MV-4-11 (cell line): ENCODE measurements around the gene C3orf20.
A peak's percentile ranks its signal among the peaks of the same experiment; 100 is the strongest.
"Not testable (repeated sequence)": the region's sequence is repeated elsewhere in the genome, so short reads cannot be mapped to it uniquely, and the experiment has no call there.

Experiments
- DNase-seq: peaks from one replicate; lab custom pipeline; 2025; lab: John Stamatoyannopoulos, UW

Gene C3orf20

DNA sequence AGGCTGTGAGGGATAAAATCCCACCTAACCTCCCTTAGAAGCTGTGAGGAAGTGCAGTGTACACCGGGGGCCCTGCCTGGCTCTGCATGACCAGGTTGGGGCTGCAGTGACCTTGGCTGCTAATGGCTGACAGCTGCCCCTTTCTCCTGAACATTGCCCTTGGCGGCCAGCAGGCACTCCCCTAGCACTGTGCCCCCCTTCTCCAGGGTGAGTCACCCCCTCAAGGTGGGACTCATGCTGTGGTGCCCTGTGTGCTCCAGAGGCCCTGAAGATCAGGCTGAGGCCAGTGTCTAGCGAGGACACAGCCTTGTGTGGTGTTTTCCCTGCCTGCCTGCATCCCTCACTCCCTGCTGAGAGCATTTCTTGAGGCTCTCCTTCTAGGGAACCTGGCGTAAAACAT, 122.8 kb downstream of the C3orf20 start:
- DNase-seq, result no peak

DNA sequence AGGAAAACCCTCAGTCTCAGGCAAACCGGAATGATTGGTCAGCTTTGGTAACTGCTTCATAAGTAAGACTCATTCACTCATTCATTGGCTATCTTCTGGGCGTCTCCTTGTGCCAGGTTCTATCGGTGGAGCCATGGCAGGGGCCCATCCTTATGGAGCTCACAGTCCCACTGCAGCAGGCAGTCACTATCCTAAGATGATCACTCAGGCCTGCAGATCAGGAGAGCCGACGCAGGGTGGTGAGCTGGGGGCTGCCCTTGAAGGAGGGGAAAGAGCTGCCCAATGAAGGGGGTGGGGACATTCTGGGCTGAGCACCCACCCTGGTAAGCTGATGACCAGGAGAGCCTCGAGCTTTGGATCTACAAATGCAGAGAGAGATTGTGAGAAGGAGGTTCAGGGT, 123.3 kb downstream of the C3orf20 start:
- no peak for DNase-seq

DNA sequence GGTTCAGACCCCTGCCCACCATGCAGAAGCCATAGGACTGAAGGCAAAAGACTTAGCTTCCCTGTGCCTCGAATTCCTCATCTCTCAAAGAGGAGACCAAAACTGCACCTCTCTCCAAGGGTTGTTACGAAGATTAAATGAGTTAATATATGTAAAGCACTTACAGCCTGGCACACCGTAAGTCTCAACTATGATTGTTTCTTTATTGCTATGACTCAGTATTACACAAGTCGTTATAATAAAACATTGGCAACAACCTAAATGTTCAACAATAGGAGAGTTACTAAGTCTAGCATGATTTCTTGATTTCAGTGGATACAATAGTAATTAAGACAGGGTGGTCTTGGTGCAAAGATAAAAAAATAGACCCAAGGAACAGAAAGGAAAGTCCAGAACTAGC, 124.2 kb downstream of the C3orf20 start:
- DNase-seq, result no peak

DNA sequence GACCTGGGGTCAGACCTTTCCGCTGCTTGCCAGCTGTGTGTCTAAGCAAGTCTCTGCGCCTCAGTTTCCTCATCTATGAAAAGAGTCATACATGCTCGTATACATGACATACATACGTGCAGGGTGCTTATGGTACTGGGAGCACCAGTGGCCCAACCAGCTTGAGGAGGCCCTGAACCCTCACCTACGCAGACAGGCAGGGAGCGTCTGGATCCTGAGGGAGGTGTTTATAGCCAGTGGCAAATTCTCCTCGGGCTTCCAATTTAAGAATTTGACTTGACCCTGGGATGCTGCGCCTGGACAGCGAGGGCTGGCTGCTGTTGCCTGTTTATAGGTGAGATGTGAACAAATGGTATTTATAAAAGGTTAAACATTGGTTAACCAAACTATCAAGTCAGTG, 126.1 kb downstream of the C3orf20 start:
- no peak for DNase-seq

DNA sequence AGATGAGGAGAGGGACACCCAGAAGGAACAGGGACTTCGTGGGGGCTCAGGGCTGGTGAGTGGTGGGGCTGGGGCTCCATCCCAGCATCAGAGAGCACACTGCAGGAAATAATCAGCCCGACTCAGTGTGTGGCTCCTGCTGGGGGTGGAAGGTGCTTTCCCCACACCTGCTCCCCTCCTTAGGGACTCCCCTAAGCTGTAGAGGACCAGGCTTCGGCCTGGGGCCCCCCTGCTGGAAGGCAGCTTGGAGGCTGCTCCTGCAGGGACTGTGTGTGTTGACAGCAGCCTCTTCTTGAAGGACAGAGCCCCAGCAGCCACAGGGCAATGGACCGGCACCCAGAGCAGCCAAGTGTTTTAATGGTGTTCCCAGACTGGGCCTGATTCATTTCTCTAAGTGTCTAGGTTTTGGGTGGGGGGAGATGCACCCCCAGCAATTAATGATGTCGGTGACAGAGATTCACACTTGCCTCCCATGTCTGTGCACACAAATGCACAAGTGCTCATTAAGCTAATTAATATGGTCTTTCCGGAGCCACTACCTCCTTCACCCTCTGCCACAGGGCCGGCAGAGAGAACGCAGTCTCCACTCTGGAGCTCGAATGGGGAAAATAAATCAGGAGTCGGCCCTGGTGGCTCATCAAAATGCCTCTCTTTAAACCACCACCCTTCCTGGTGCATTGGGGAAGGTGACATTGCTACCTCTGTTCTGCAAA, 126.9 kb downstream of the C3orf20 start:
- DNase-seq, result no peak

DNA sequence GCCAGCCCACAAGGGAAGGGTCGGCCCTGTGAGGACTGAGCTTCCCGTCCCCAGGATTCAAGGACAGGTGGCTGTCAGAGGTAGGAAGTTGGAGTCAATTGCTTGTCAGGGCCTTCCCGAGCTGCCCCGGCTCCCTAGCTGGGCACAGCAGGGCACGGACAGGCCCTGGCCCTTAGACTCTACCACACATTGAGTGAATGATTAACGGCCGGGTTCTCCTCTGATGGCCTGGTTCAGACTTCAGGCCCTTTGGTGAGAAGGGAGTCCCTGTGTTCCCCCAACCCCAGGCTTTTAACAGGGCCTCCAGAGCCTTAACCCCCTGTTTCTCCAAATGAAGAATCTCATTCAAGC, 127.4 kb downstream of the C3orf20 start:
- DNase-seq, result no peak

DNA sequence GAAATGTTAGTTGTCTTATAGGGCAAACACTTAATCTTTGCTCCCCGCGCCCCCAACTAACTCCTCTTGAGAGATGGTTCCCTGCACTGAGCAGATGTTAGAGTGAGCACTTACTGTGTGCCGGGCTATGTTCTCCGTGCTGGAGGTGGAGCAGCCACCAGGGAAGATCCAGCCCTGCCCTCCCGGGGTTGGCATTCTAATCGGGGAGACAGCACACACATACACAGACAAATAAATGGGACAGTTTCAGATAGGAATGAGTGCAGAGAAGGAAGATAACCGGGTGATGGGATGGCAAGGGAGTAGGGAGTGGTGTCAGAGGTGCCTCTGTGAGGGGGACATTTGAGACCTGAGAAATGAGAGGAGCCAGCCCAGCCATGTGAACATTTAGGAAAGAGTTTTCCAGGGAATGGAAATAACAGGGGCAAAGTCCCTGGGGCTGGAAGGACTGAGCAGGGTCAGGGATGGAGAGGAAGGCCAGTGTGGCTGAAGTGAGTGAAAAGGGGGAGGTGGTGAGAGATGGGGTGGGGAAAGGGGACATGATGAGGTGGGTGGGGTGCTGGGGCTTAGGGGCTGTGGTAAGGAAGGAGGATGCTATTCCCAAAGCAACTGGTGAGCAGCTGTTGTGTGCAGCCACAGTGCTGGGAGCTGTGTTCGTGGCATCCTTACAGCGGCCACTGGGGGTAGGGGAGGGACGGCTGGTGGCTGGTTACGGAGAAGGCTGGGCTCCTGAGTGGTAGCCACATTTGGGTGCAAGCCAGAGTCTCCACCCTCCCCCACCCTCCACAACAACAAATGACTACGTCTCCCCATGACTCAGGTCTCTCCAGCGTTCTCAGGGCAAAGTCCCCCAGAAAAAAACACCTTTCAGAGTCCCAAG, 128.4 kb downstream of the C3orf20 start:
- no peak for DNase-seq

- DNase-seq, result no peak
Measured at GRCh38 chr3:14803981-14804834, 129.3 kb downstream of the C3orf20 start.

- DNase-seq, result peak; percentile 62
Measured at GRCh38 chr3:14804835-14805780, 130.2 kb downstream of the C3orf20 start.

- DNase-seq, result no peak
Measured at GRCh38 chr3:14805961-14806537, 131.1 kb downstream of the C3orf20 start.

GRCh38 chr3:14806641-14807263, 131.8 kb downstream of the C3orf20 start:
- DNase-seq, result peak; percentile 91

DNA sequence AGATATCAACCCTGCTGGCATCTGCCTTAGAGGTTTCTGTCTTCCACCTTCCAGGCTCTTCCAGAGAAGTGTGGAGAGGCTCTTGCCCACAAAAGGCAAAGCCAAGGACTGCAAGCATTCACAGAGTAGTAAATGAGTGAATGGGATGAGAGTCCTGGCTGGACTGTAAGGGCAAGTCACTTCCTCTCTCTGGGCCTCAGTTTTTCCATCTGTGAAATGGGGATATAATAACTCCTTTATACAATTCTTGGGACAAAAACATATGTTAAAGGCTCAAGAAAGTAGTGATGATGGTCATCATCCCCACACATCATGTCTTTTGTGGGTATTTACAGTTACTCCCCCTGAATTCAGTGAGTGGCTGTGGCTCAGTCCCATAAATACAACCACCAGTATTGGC, 133.1 kb downstream of the C3orf20 start:
- DNase-seq, result no peak

GRCh38 chr3:14808502-14809266, 133.7 kb downstream of the C3orf20 start:
- no peak for DNase-seq

GRCh38 chr3:14809611-14810010, 134.7 kb downstream of the C3orf20 start:
- DNase-seq, result not testable (repeated sequence)

DNA sequence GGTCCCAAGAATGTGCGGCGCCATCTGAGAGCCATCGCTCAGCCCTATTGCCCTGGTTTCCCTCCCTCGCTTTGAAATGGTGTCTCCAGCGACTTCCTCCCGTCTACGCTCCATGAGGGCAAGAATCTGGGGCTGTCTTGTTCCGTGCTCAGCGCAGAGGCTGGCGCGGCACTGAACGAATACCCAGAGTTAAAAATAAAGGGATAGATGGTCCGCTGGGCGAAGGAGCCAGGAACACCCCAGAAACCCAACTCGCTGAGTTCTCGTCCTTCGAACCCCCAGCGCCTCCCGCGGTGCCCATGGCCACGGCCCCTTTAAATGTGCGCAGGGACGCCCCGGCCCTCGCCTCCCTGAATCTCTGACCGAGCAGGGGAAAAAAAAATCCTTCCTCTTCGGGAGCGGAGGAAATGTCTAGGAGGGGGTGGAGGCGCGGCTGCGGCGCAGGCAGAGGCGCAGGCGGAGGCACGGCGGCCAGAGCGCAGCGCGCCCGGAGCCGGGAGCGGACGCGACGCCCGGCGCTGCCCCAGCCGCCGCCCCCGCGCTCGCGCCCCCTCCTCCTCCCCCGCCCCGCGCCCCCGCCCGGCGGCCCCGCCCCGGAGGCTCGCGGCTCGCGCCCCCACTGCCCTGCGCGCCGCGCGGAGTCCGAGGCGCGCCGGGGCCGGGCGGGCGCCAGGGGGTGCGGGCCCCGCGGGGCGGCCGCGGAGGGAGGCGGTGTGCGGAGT, 135.3 kb downstream of the C3orf20 start:
- no peak for DNase-seq

- no peak for DNase-seq
Measured at GRCh38 chr3:14810801-14811661, 136.1 kb downstream of the C3orf20 start.

GRCh38 chr3:14811684-14812083, 136.7 kb downstream of the C3orf20 start:
- no peak for DNase-seq

GRCh38 chr3:14812196-14812790, 137.4 kb downstream of the C3orf20 start:
- DNase-seq, result no peak
